HepG2 (cell line): ENCODE data around the gene BLCAP. TPM values are rescaled to one million over a fixed set of nuclear protein-coding genes. Genes with fewer than 3 reads are reported as not detected.

Source experiments
- ATAC-seq: fragments of 200-7000 bp; cut with Tn5 transposase; 3 replicates; pipeline ENCODE4 v1.9.1; 2020; ENCODE audit warnings: mild to moderate bottlenecking, moderate library complexity
- BruUV-seq: library from RNA; stranded (reverse); fragments of 400-500 nt; replicated peaks from 2 replicates; lab custom pipeline; 2021; lab: Mats Ljungman, UMichigan
- CTCF ChIA-PET: fragments of 300-600 bp; formaldehyde crosslinking; extraction: SDS; loops from one replicate; lab custom pipeline; 2021; ENCODE audit warnings: low total read pairs, inconsistent platforms, low intra/inter-chr PET ratio; lab: Yijun Ruan, JAX
- POLR2A ChIA-PET: fragments of 350-600 bp; sonication (Branson Sonifier 250); formaldehyde crosslinking; loops from one replicate; lab custom pipeline; 2020; ENCODE audit warnings: antibody characterized with exemption, inconsistent platforms; lab: Yijun Ruan, JAX
- DNase-seq: peaks from one replicate; pipeline ENCODE4 v3.0.0-alpha.2; 2015; ENCODE audit warnings: low spot score
- FAIRE-seq: peaks from 3 replicates; lab custom pipeline; 2011; peaks lifted over from hg19 to GRCh38; lab: Jason Lieb, UNC
- H2AFZ ChIP-seq: one replicate; pipeline ENCODE4 v1.6.1; 2011; ENCODE audit warnings: low read length, inconsistent platforms
- H3K27ac ChIP-seq: fragments of 300-600 bp; 3 replicates; pipeline ENCODE4 v1.8.0; 2011; ENCODE audit warnings: mixed run types, mild to moderate bottlenecking, mixed read lengths, low read length, inconsistent platforms; ENCODE audit not compliant: insufficient read depth; ENCODE audit errors: extremely low read length
- H3K27me3 ChIP-seq, 2 experiments: fragments of 200-600 bp in 1 of 2; 2 replicates in 1 of 2; 3 replicates in 1 of 2; pipeline versions ENCODE4 v1.6.0 to v1.8.0; 2011; ENCODE audit warnings: low read length in 2 of 2, mild to moderate bottlenecking in 2 of 2, moderate library complexity in 2 of 2, inconsistent platforms in 1 of 2; ENCODE audit not compliant: insufficient read depth in 2 of 2, control insufficient read depth in 1 of 2
- H3K36me3 ChIP-seq, 2 experiments: fragments of 200-600 bp in 1 of 2; replicated peaks in 1 of 2; 2 replicates in 1 of 2; 3 replicates in 1 of 2; pipeline versions ENCODE4 v1.5.1 to v1.8.0; 2011; ENCODE audit warnings: low read length in 2 of 2, inconsistent platforms in 1 of 2; ENCODE audit not compliant: insufficient read depth in 2 of 2, control insufficient read depth in 1 of 2
- H3K4me1 ChIP-seq: 2 replicates; pipeline ENCODE4 v1.5.1; 2012; ENCODE audit warnings: low read length, inconsistent platforms; ENCODE audit not compliant: insufficient read depth
- H3K4me2 ChIP-seq: 2 replicates; pipeline ENCODE4 v1.6.0; 2011; ENCODE audit warnings: low read depth, low read length, inconsistent platforms
- H3K4me3 ChIP-seq, 3 experiments: fragments of 200-600 bp in 1 of 3; sonication (generic), shearing (Covaris generic) in 1 of 3; replicated peaks in 1 of 3; 2 replicates each; pipeline ENCODE4 v1.5.1; 2011 to 2016; ENCODE audit warnings: low read length in 3 of 3, inconsistent platforms in 2 of 3, low read depth in 2 of 3, mild to moderate bottlenecking in 2 of 3, control low read depth in 1 of 3, mixed read lengths in 1 of 3; ENCODE audit not compliant: insufficient read depth in 1 of 3
- H3K79me2 ChIP-seq: one replicate; pipeline ENCODE4 v1.6.1; 2011; ENCODE audit warnings: low read length, inconsistent platforms; ENCODE audit not compliant: insufficient read depth
- H3K9ac ChIP-seq: 2 replicates; pipeline ENCODE4 v1.6.0; 2011; ENCODE audit warnings: mild to moderate bottlenecking, low read depth, low read length, inconsistent platforms; ENCODE audit not compliant: insufficient read depth
- H3K9me3 ChIP-seq: 2 replicates; pipeline ENCODE4 v1.5.1; 2012; ENCODE audit warnings: mild to moderate bottlenecking, low read length
- H4K20me1 ChIP-seq: 2 replicates; pipeline ENCODE4 v1.6.0; 2011; ENCODE audit warnings: inconsistent platforms, mild to moderate bottlenecking, low read length, moderate library complexity; ENCODE audit not compliant: insufficient read depth
- ADNP ChIP-seq: sonication (generic); formaldehyde crosslinking; IDR thresholded peaks from 2 replicates; pipeline ENCODE4 v1.4.0; 2020; ENCODE audit warnings: missing genetic modification reagents
- BHLHE40 ChIP-seq: IDR thresholded peaks from 2 replicates; pipeline ENCODE4 v1.6.1; 2011; ENCODE audit warnings: low read length, improper control_type of control experiment
- HDAC6 ChIP-seq: fragments of 200-600 bp; sonication (generic); IDR thresholded peaks from 2 replicates; pipeline ENCODE4 v1.7.0; 2017; ENCODE audit warnings: mild to moderate bottlenecking, antibody characterized with exemption, low read length, low read depth
- HOXD1 ChIP-seq: sonication (generic); formaldehyde crosslinking; IDR thresholded peaks from 2 replicates; pipeline ENCODE4 v1.5.0; 2020; ENCODE audit warnings: missing genetic modification reagents
- SMYD3 ChIP-seq: sonication (generic); formaldehyde crosslinking; IDR thresholded peaks from 2 replicates; pipeline ENCODE4 v1.8.1; 2023; ENCODE audit warnings: mild to moderate bottlenecking, missing genetic modification reagents
- ZNF318 ChIP-seq: sonication (generic); formaldehyde crosslinking; IDR thresholded peaks from 2 replicates; pipeline ENCODE4 v1.4.0; 2020; ENCODE audit warnings: mild to moderate bottlenecking, missing genetic modification reagents
- ZNF431 ChIP-seq: sonication (generic); formaldehyde crosslinking; IDR thresholded peaks from 2 replicates; pipeline ENCODE4 v1.9.0; 2022; ENCODE audit warnings: missing genetic modification reagents, low read depth, mild to moderate bottlenecking, borderline replicate concordance
- ZNF468 ChIP-seq: sonication (generic); formaldehyde crosslinking; IDR thresholded peaks from 2 replicates; pipeline ENCODE4 v1.8.0; 2022; ENCODE audit warnings: mild to moderate bottlenecking, moderate library complexity, missing genetic modification reagents
- ZNF800 ChIP-seq: sonication (generic); formaldehyde crosslinking; IDR thresholded peaks from 2 replicates; pipeline ENCODE4 v1.4.0; 2020; ENCODE audit warnings: missing genetic modification reagents
- WGBS: methylation state at CpG from one replicate; pipeline ENCODE4 v1.1.6; 2017; ENCODE audit warnings: low lambda C conversion rate; 5-methylcytosine and 5-hydroxymethylcytosine counted together
- in situ Hi-C: cut with HindIII; loops from 2 replicates; pipeline ENCODE4 v1.10.0; 2017; ENCODE audit warnings: low pct_unique_long_range_greater_than_20kb; ENCODE audit not compliant: extremely low pct_ligation_motif_present
- intact Hi-C: fragments of 100-400 bp; cut with micrococcal nuclease; formaldehyde crosslinking; loops from one replicate; pipeline ENCODE4 v1.10.0; 2022; ENCODE audit not compliant: unreplicated experiment
- polyA plus RNA-seq, 8 experiments: library from polyadenylated mRNA; depleted of rRNA in 3 of 8; stranded (reverse) in 7 of 8; unstranded in 1 of 8; fragments of >200 nt; fragmentation: Illumina TruSeq in 4 of 8; extraction: Trizol in 4 of 8; gene quantifications; 2 replicates each; pipeline versions ENCODE4 v1.2.1 to v1.2.3, GENCODE V29; 2011 to 2016; ENCODE audit warnings: low read depth in 4 of 8, missing spikeins in 1 of 8, mixed read lengths in 1 of 8; ENCODE audit not compliant: insufficient read depth in 1 of 8
- total RNA-seq, 5 experiments: library from RNA; depleted of rRNA; stranded (reverse); fragments of >200 nt; fragmentation: Illumina TruSeq; extraction: Trizol; gene quantifications; 2 replicates each; pipeline ENCODE4 v1.2.3, GENCODE V29; 2016; ENCODE audit warnings: low read depth in 1 of 5
- TF ChIP-seq, protein P1 (sequence below): sonication (generic); formaldehyde crosslinking; IDR thresholded peaks from 2 replicates; pipeline ENCODE4 v1.8.0; 2022; ENCODE audit warnings: mild to moderate bottlenecking, missing genetic modification reagents, moderate library complexity
- TF ChIP-seq, protein P2 (sequence below): sonication (generic); formaldehyde crosslinking; IDR thresholded peaks from 2 replicates; pipeline ENCODE4 v1.5.1; 2020; ENCODE audit warnings: missing genetic modification reagents, mild to moderate bottlenecking, borderline replicate concordance

BLCAP gene
- total and polyA plus RNA-seq, 2 of the 13 experiments (the other 11 are each of a cell fraction or from before 2014, with no cell fraction given) = 52.4 to 86.8 TPM

DNA sequence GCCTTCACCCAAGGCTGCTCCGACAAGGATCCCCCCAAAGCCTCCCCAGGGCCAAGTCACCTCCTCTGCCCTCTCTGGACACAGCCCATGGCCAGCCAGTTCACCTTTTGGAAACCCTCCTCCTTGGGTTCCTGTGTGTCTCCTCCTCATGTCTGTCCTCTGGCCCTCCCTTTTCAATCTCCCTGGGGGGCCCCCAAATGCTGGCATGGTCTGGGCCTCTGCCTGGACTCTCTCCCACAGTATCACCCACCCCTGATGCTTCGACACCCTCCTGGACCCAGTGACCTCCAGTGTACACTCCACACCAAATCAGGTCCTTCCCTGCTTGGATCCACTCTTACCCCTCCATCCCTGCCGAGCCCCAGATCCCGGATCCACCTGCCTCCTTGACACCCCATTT, 53.3 kb downstream of the BLCAP start:
- DNase-seq = no peak
- FAIRE-seq = no peak
- no peaks in the 10 kb centered on the region for H3K36me3 ChIP-seq
- no peak overlapping the region for H2AFZ ChIP-seq
- BruUV-seq = no TSS peak
- WGBS = 7% methylated on average over 4 of the region's 4 CpGs
- intact Hi-C loops = no loop called here
- H3K27ac ChIP-seq = no peak overlapping the region
- H3K4me1 ChIP-seq = no peaks in the 10 kb centered on the region
- H3K9me3 ChIP-seq = no peaks in the 10 kb centered on the region
- no peaks in the 10 kb centered on the region for H3K79me2 ChIP-seq
- POLR2A ChIA-PET = no interaction called here
- in situ Hi-C loops = no loop called here
- CTCF ChIA-PET = no interaction called here
- H3K9ac ChIP-seq = no peak overlapping the region
- no peak overlapping the region for H3K4me2 ChIP-seq
- no peaks in the 10 kb centered on the region for H4K20me1 ChIP-seq
- H3K4me3 ChIP-seq = no peak overlapping the region
- ATAC-seq = no peak
- TF ChIP-seq HOXD1 (no peak), SMYD3 (CRISPR knock-in tag) (no peak), HDAC6 (no peak), ZNF318 (CRISPR knock-in tag) (no peak), ZNF431 (no peak), ADNP (CRISPR knock-in tag) (no peak), ZNF800 (no peak), ZNF468 (CRISPR knock-in tag) (no peak), BHLHE40 (no peak)
- TF ChIP-seq, protein P1, sequence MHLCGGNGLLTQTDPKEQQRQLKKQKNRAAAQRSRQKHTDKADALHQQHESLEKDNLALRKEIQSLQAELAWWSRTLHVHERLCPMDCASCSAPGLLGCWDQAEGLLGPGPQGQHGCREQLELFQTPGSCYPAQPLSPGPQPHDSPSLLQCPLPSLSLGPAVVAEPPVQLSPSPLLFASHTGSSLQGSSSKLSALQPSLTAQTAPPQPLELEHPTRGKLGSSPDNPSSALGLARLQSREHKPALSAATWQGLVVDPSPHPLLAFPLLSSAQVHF (CRISPR knock-in tag) = no peak
- TF ChIP-seq, protein P2, sequence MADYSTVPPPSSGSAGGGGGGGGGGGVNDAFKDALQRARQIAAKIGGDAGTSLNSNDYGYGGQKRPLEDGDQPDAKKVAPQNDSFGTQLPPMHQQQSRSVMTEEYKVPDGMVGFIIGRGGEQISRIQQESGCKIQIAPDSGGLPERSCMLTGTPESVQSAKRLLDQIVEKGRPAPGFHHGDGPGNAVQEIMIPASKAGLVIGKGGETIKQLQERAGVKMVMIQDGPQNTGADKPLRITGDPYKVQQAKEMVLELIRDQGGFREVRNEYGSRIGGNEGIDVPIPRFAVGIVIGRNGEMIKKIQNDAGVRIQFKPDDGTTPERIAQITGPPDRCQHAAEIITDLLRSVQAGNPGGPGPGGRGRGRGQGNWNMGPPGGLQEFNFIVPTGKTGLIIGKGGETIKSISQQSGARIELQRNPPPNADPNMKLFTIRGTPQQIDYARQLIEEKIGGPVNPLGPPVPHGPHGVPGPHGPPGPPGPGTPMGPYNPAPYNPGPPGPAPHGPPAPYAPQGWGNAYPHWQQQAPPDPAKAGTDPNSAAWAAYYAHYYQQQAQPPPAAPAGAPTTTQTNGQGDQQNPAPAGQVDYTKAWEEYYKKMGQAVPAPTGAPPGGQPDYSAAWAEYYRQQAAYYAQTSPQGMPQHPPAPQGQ (CRISPR knock-in tag) = no peak
- peaks cover 5 to 59% of the 10 kb centered on the region in 2 experiments; a peak in 4 of 5 replicates for H3K27me3 ChIP-seq
